ENCODE results near the gene IRGC.

Gene IRGC

DNA sequence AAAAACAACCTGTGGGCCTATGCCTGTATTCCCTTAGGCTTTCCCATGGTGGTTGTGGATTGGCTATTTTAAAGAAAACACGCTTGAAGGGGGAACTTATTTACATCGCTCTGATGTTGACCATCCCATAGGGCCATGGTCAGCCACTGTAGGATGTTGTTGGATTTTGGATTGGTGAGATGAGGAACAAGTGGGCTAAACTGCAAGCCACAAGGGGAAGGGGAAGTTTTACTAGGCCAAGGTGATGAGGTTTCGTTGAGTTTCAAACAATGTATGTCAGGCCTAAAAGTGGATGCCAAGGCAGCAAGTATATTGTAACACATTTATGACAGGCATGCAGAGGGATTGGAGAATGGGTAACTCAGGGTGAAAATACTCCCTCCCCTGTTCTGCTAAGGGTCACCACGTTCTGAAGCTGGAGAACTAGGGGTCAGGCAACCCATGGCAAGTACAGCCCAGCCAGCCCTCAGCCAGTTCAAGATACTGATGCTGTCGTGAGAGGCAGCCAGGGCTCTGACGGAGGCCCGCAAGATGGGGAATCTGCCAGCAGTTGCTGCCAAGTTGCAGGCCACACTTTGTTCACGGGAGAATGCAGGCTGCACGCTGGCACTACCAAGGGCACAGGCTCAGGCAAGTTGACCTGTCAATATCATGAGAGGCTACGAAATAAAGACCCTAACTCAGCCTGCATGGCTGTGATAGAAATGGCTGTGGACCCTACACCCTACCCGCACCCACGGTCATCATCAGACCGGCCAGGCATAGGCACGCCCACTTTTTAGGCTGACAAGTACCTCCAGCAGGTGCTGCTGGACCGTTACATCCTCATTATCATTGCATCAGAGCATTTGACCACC lies 11.1 kb downstream of the IRGC start:
- DNase-seq = no peak

DNA sequence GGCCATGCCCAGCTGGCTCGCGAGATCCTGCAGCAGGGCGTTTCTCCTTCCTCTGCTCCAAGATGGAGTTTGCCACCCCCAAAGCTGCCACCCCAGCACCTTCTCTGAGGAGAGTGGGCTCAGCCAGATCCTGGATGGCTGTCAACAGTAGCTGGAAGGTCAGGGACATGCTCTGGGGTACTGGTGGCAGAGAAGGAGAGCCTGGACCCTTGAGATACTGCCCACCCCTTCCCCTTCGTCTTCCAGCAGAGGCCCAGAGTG lies 11.6 kb downstream of the IRGC start:
- no peak for DNase-seq

DNA sequence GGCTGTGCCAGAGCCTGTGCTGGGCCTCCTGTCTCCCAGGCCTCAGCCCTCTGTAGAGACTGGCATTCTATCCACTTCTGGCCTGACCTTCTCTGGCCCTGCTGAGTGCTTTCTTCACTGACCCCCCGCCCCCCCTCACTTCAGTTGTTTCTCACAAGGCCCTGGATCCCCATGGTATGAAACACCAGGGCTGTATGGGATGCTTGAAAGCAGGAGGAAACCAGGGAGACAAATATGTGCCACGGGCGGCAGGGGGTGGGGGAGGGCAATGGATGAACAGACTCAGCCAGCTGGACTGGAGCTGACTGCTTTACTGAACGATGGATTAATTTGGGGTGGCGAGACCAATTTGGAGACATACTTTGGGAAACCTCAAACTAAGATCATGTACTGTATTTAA lies 14.0 kb downstream of the IRGC start:
- DNase-seq = no peak

DNA sequence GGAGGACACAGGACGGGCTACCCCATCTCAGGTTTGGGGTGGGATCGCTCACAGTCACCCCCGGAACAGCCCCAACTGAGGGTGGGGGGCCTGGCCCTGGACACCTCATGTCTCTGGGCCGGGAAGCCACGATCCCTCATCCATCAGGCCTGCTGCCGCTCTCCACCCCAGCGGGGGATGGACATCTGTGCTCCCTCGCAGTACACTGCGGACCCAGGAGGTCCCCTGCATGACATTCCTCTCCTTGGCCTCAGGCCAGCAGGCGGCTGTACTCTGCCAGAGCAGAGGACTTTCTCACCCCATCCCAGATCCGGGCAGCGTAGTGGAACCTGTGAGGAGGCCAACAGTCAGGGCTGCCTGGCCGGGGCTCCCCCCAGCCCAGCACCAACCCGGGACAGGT lies 15.5 kb downstream of the IRGC start:
- DNase-seq = no peak

DNA sequence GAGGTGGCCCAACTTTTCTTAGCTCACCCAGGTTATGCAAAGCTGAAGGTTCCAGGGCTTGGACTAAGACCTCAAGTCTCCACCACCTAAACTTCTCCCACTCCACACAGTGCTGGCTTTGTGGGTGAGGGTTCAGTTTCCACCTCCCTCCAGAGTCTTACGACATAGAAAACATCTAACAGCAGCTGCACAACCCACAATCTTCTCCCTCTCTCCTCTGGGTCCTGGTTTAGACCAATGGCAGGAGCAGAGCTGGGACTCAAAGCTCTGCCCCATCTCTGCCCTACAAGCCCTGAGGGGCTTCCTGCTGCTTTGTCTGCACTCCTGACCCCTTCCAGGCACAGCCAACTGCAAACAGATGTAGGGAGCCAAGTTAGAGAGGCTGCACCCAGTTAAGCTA lies 16.0 kb downstream of the IRGC start:
- no peak for DNase-seq

DNA sequence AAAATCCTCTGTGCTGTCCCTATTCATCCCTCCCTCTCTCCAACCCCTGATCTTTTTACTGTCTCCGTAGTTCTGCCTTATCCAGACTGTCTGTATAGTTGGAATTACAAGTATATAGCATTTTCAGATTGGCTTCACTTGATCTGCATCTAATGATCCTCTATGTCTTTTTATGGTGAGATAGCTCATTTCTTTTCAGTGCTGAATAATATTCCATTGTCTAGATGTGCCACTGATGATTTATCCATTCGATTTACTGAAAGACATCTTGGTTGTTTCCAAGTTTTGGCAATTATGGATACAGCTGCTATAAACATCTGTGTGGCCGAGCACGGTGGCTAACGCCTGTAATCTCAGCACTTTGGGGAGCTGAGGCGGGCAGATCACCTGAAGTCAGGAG lies 19.1 kb downstream of the IRGC start:
- no peak for DNase-seq

DNA sequence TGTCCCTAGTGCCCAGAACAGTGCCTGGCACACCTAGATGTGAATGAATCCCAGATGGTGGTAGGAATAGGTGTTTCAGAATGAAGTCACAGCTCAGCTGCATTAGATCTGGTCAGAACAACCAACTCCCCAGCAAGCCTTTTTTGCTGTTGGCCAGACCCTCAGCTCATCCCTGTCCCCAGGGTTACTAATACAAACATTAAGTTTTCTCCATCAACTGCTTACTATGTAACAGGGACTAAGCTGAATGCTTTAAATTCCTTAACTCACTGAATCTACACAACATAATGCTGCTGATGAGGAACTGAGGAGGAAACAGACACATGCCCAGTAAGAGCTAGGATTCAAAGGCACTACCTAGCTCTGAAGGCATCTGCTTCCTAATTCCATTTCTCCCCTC lies 20.1 kb downstream of the IRGC start:
- no peak for DNase-seq

DNA sequence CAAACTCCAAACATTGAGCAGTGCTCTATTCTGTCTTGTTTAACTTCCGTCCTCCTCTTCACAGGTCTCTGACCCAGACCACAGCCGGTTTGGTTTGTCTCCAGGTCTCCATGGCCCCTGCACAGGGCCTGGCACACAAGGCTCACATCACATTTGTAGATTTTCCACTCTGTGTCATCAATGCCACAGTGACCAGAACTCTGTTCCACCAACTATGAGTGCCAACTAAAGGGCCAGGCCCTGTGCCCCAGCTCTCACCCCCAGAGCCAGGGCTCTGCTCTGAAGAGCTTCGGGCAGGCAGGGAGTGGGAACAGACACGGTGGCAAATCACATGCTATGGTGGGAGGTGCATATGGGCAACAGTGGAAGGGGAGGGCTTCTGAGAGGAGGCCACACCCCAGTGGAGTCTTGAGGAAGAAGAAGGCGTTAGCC lies 22.9 kb downstream of the IRGC start:
- DNase-seq = no peak

DNA sequence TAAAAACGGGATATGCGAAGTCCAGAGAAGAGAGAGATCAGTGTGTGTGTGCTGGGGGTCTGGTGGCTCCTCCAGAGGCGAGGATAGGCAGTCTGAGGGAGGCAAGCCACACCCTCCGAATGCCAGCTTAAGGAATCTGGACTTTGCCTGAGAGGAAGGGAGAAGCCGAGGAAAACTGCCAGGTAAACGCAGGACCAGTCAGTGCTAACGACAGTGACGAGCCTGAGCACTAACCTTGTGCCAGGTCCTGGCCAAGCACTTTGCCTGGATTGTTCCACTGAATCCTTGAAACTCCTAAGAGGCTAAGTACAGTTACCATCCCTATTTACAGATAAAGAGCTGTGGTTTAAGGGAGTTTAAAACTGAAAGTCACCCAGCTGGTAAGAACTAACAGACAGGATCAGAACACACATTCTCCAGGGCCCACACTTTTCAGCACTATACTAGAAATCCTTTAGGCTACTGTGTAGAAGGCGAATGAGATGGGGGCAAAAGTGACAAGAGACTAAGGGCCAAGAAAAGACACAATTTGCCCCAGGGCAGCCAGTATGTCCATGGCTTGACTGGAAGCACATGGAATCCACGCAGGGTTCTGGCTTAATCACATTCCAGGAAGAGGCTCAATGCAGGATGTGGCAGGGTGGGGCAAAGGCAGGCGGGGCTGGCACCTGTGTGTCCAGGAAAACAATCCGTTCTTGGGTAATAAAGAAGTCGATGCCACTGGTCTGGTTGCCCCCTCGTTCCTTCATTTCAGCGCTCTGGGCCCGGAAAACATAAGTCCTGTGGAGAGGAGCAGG lies 23.8 kb downstream of the IRGC start:
- DNase-seq = no peak

DNA sequence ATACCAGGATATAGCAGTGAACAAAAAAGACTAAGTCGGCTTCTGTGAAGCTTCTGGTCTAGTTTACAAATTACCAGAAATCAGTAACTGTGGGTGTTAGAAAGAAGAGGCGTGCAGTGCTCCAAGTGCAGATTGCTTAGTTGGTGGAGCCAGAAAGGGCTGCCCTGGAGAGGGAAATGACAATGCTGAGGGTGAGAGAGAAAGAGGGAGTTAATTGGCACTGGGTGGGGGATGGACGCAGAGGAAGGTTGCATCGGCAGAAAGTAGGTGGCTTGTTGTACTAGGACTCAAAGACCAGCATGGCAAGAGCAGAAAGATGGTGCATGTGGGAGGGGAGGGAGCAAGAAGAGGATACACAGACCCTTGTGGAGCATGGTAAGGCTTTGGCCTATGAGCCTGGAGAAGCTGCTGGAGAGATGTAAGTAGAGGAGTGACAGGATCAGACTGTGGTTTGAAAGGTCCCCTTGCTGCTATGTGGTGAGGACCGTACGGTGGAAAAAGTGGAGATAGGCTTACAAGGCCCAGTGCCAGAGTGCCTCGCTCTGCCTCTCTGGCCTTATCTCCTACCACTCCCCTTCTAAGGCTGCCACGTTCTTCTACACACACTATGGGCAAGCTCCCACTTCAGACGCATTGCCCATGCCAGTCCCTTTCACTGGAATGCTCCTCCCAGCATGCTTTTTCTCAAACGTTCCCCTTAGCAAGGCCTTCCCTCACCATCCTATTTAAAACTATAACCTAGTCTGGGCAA lies 25.4 kb downstream of the IRGC start:
- DNase-seq = no peak

DNA sequence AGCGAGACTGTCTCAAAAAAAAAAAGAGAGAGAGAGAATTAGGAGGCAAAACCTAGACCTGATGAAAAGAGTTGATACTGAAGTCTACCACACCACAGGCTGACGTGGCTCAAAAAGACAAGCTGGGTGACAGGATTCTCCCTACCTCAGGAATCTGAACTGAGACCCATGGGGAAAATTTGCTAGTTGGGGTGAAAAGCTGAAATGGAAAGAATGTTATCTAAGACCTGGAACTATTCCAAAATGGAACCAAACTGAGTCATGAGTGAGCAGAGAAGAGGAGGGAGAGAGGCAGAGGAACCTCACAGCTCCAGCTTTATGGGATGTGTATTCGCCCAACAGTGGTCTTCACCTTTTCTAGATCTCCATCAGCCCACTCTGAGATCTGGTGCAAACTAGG lies 27.2 kb downstream of the IRGC start:
- DNase-seq = no peak

DNA sequence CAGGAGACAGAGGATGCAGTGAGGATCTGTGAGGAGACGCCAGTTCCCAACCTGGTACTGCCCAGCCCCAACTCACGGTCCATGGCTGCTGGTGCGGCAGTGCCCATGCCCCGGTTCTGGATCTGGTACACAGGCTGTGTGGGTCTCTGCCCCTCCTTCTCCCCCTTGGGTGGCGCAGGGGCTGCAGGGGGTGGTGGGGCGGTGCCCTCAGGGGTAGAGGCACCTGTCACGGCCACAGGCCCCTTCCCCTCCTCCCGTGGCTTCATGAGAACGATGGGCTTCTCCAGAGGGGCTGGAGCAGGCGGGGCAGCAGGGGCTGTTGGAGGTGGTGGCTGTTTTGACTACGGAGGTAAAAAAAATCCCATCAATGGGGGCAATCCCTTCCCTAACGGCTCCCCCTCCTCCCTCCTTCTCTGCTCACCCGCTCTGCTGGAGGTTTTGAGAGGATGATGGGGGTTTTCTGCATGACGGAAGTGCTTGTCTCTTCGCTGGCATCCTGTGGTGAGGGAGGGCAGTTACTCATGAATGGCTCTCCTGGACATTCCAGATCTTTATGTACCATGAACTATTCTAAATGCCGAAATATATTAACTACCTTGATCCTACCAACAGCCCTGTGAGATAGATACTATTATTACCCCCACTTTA lies 31.8 kb downstream of the IRGC start:
- DNase-seq = no peak

DNA sequence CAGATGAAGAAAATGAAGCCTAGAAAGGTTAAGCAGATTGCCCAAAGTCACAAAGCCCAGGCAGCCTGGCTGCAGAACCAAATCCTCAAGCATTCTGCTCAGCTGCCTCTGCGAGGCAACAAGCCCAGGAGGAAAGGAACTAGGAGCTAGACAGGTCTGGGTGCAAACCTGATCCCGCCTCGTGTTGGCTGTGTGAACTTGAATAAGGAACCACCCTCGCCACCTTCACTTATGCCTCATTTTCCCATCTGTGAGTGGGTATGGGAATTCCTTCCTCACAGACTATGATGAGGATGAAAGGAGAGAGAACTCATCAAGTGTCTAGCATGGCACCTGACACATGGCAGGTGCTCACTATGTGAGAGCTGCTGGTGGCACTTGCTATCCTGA lies 32.3 kb downstream of the IRGC start:
- no peak for DNase-seq

DNA sequence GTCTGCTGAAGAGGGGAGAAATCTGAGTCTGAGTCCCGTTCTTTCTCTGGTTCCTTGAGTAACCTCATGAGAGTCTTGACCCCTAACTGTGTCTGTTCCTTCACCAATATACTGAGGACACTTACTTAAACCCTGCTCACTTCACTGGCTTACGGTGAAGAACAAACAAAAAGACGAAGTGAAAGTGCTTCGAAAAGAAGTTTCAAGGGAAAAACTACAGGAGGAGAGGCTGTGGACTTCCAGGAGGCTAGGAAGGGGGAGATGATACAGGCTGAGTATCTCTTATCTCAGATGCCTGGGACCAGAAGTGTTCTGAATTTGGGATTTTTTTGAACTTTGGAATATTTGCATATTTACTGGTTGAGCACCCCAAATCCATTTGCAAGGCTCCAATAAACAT lies 32.8 kb downstream of the IRGC start:
- DNase-seq = no peak

DNA sequence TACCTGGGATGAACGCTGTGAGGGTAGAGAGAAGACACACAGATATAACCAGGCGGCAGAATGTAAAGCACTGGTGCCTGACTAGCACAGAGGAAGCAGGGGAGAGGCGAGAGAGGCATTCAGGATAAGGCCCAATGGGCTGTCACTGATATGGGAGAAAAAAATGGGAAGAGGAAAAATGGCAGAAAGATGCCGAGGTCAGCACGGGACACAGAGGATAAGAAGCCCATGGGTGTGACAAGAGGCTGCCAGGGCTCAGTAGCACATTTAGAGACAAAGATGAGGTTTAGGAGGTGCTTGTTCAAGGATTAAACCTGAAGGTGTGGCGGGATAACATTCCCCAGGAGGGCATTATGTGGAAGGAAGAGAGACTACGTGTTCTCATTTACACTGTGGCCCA lies 33.3 kb downstream of the IRGC start:
- no peak for DNase-seq

DNA sequence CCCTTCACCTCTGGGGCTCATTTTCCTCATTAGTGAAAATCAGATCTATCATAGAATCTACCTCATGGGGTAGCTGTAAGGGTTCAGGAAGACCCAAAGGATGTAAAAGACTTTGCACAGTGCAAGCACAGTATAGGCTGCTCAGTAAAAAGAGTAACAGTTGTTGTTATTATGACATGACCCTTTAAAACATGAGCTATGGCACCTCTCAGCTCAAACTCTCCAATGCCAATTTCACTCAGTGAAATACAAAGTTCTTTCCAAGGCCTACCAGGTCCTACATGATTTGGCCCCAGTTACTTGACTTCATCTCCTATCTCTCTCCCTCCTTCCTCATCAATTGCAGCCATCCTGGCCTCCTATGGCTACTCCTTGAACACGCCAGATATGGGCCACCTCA lies 34.0 kb downstream of the IRGC start:
- DNase-seq = no peak

DNA sequence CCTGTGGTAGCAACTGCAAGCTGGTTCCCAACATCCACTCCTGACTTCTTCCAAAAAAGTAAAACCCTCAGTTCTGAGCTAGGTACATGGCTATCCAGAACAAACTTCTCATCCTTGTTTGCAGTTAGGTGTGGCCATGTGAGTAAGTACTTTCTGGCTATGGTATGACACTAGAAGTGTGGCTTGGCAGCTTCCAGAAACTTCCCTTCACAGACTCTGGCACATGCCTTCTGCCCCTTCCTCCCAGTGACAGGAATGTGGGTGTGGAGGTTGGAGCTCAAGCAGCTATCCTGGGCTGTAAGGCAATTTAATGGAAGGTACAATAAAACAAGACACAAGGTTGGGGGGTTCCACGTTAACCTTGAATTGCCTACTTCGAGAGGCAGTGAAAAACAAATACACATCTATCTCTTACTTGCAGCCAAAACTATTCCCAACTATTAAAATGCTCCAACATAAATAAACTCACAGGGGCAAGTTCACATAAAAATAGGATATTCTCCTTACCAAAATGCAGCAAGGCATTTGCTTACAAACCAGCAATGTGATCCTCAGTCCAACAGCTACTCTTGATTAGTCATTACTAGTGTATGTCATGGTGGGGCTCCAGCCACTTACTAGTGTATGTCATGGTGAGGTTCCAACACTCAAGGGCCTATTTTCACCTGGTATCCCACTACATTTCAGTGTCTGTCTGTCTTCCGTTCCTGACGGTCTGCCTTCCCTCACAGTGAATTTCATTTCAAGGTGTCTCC lies 35.8 kb downstream of the IRGC start:
- DNase-seq = no peak

DNA sequence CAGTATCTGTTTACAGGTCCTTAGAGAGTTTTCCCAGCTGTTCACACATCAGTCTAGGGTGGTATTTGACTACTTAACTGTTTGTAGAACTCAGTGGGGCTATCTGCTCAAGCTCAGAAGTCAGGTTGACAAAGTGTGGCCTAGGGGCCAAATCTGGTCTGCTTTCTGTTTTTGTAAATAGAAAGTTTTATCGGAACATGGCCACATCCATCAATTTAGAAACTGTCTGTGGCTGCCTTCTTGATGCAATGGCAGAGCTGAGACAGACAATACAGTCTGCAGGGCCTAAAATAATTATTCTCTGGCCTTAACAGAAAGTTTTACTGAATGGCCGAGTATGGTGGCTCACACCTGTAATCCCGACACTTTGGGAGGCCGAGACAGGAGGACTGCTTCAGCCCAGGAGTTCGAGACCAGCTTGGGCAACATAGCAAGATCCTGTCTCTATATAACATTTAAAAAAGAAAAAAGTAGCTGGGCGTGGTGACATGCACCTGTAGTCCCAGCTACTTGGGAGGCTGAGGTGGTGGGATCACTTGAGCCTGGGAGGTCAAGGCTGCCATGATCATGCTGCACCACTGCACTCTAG lies 36.5 kb downstream of the IRGC start:
- no peak for DNase-seq

DNA sequence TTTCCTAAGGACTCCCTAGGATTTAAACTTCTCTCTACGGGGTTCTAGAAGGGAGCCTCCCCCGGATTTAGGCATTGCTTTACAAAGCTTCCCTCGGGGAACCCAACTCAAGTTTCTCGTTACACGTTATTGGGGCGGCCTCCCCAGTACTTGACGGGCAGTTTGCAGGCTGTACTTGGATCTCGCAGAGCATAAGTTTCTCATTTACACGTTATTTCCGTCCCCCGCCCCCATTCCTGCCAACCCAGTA lies 38.3 kb downstream of the IRGC start:
- no peak for DNase-seq

DNA sequence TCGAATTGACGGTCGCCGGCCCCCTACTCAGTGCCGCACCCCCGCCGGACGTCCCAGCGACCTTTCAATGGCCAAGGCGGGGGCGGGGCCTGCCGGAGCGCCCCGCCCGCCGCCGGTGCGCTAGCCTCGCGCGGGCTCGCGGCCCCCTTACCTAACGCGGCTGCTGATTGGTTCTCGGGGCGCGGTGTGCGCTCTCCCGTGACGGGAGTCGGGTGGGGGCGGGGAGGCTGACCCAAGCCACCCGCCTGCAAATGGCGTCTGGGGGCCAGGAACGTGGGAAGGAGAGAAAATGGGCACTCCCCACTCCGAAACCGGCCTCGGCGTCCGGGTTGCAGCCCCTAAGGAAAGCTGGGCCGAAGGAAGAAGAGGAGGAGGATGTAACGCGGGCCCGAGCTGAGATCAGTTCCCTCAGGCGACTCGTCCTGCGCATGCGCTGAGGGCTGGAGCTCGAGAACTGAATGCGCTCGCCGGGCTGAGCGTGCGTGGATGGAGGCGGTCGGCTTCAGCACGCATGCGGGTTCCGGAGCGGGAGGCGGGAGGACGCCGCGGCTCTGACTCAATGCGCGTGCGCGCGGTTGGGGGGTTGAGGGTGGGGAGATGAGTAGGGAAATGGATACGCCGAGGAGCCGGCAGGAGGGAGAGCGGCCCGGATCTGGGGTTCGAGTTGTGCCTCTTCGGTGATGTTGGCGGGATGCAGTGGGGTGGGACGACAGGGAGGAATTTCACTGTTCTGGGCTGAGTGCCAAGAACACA lies 38.8 kb downstream of the IRGC start, which contains the start of gene SMG9:
SMG9 (minus strand) TSS at position 460 of the 753 bp plus-strand sequence. CDS start 4,221 bp downstream, outside the sequence.
- peak; percentile 95 for DNase-seq

DNA sequence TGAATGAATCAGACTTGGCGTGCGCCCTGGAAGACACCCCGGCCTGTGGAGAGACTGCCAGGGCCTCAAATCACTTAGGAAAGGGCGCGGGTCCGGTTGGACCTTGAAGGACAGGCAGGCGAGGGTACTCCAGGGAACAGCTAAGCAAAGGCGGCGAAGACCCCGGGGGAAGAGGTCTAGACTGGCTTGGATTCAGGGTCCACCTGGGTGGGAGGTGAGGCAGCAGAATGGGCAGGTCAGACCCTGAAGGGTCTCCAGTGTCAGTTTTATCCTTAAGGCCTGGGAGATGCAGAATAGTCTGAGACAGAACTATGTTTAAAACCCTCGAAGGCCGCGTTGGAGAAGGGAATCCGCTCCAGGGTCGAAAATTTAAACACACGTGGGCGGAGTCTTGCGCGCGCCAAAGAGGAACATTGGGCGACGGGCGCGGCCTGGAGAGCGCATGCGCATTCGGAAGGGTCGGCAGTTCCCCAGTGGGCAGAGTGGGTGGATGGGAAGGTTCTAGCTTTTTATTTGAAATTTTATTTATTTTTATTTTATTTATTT lies 39.5 kb downstream of the IRGC start:
- DNase-seq = peak; percentile 89
